HuH-7 (cell line): ENCODE data around the gene GALNT17.

Experiments
- DNase-seq: peaks from one replicate; pipeline ENCODE4 v3.0.0; 2011; ENCODE audit warnings: low spot score

The GALNT17 gene

GRCh38 chr7:71132127-71132376 is at the start of gene GALNT17:
TSS of gene GALNT17 (plus strand) at chr7:71132144.
- DNase-seq, result no peak

GRCh38 chr7:71095266-71095860 is 36.6 kb upstream of the GALNT17 start:
- no peak for DNase-seq

- DNase-seq, result no peak
These were observed 35.6 kb upstream of the GALNT17 start for GRCh38 chr7:71096351-71096750.

- no peak for DNase-seq
These were observed 25.7 kb upstream of the GALNT17 start for GRCh38 chr7:71106226-71106625.

- DNase-seq, result no peak
These were observed 19.5 kb upstream of the GALNT17 start for GRCh38 chr7:71112436-71112835.

- no peak for DNase-seq
These were observed 11.8 kb upstream of the GALNT17 start for GRCh38 chr7:71120096-71120495.

GRCh38 chr7:71129126-71129525 is 2.8 kb upstream of the GALNT17 start:
- no peak for DNase-seq

- no peak for DNase-seq
These were observed 1.8 kb upstream of the GALNT17 start for GRCh38 chr7:71130031-71130679.

GRCh38 chr7:71131256-71132126 is 453 bp upstream of the GALNT17 start:
- DNase-seq, result no peak

GRCh38 chr7:71132377-71133231 is 660 bp downstream of the GALNT17 start:
- DNase-seq, result no peak

- DNase-seq, result no peak
These were observed 1.3 kb downstream of the GALNT17 start for GRCh38 chr7:71133232-71133622.

- DNase-seq, result no peak
These were observed 1.9 kb downstream of the GALNT17 start for GRCh38 chr7:71133856-71134255.

- DNase-seq, result no peak
These were observed 3.2 kb downstream of the GALNT17 start for GRCh38 chr7:71135116-71135515.

GRCh38 chr7:71135663-71136062 is 3.7 kb downstream of the GALNT17 start:
- no peak for DNase-seq

- DNase-seq, result no peak
These were observed 5.5 kb downstream of the GALNT17 start for GRCh38 chr7:71137479-71137878.

- no peak for DNase-seq
These were observed 8.3 kb downstream of the GALNT17 start for GRCh38 chr7:71140264-71140663.

GRCh38 chr7:71144963-71145362 is 13.0 kb downstream of the GALNT17 start:
- no peak for DNase-seq

- no peak for DNase-seq
These were observed 14.3 kb downstream of the GALNT17 start for GRCh38 chr7:71145906-71146901.

GRCh38 chr7:71148098-71148497 is 16.2 kb downstream of the GALNT17 start:
- no peak for DNase-seq

GRCh38 chr7:71155236-71155635 is 23.3 kb downstream of the GALNT17 start:
- no peak for DNase-seq

GRCh38 chr7:71157757-71158156 is 25.8 kb downstream of the GALNT17 start:
- no peak for DNase-seq
